Measurements from ENCODE around the gene RIMS4. TPM values are rescaled to one million over a fixed set of nuclear protein-coding genes. Genes with fewer than 3 reads are reported as not detected.

RIMS4 gene
- total and polyA plus RNA-seq, 9 of the 15 experiments (the other 6 are each of a cell fraction or from before 2014, with no cell fraction given), result 0.04 TPM; not detected in 8

- TF ChIP-seq ZBTB2 (IDR thresholded peaks at IDR 0.05) (no peak), ZBTB1 (CRISPR knock-in tag; IDR thresholded peaks at IDR 0.05; ENCODE audit: borderline replicate concordance, low read depth) (peak; percentile 64; the same call in 1 of the 2 replicates), ERF (CRISPR knock-in tag; IDR thresholded peaks at IDR 0.05) (no peak), SRSF9 (IDR thresholded peaks at IDR 0.05; ENCODE audit: borderline replicate concordance, low read depth, low read length) (no peak), GTF2B (IDR thresholded peaks at IDR 0.05; ENCODE audit: extremely low read depth, insufficient read length) (no peak), BRCA1 (IDR thresholded peaks at IDR 0.05) (no peak), BRCA1 (CRISPR knock-in tag; IDR thresholded peaks at IDR 0.05) (no peak), CCAR2 (IDR thresholded peaks at IDR 0.05; ENCODE audit: low read depth, low read length) (no peak), VEZF1 (CRISPR knock-in tag; IDR thresholded peaks at IDR 0.05) (0 out of 2 replicates have a peak, but pooled peaks have one; percentile 23), TBP (optimal IDR thresholded peaks at IDR 0.05; ENCODE audit: low read depth, low read length) (no peak), SP1 (CRISPR knock-in tag; IDR thresholded peaks at IDR 0.05) (no peak), SP2 (IDR thresholded peaks at IDR 0.05; ENCODE audit: extremely low read depth, low read depth, low read length, poor library complexity, severe bottlenecking) (no peak), NFATC3 (IDR thresholded peaks at IDR 0.05) (no peak), PTTG1 (tag; IDR thresholded peaks at IDR 0.05; ENCODE audit: low read depth) (no peak), HNRNPK (IDR thresholded peaks at IDR 0.05; ENCODE audit: low read depth, low read length, poor library complexity, severe bottlenecking) (no peak), ZNF764 (CRISPR knock-in tag; IDR thresholded peaks at IDR 0.05; ENCODE audit: low read depth) (no peak), ZSCAN29 (IDR thresholded peaks at IDR 0.05) (no peak), ETV5 (CRISPR knock-in tag; IDR thresholded peaks at IDR 0.05; ENCODE audit: low read depth) (no peak), FOXK1 (CRISPR knock-in tag; IDR thresholded peaks at IDR 0.05; ENCODE audit: borderline replicate concordance) (no peak), NFYB (IDR thresholded peaks at IDR 0.05; ENCODE audit: extremely low read depth, insufficient read length) (no peak), HNRNPH1 (optimal IDR thresholded peaks at IDR 0.05; ENCODE audit: low read depth, low read length) (no peak), E2F5 (CRISPR knock-in tag; IDR thresholded peaks at IDR 0.05) (no peak), RNF2 (IDR thresholded peaks at IDR 0.05) (no peak), MIER1 (IDR thresholded peaks at IDR 0.05; ENCODE audit: low read depth) (no peak), ATF1 (CRISPR knock-in tag; IDR thresholded peaks at IDR 0.05) (no peak), ATF1 (tag; IDR thresholded peaks at IDR 0.05) (0 out of 2 replicates have a peak, but pooled peaks have one; percentile 19)
Measured at GRCh38 chr20:44714701-44715498, 95.4 kb downstream of the RIMS4 start, which contains the start of gene CCN5 (continued).
